IMR-90 (cell line): ENCODE data around the gene IGSF3.

Experiments
- CEBPB ChIP-seq: IDR thresholded peaks from 2 replicates; pipeline ENCODE4 v1.6.1; 2012; ENCODE audit warnings: low read depth, low read length, improper control_type of control experiment
- CTCF ChIP-seq: conservative IDR thresholded peaks from 2 replicates; pipeline ENCODE4 v1.5.1; 2012; ENCODE audit warnings: mild to moderate bottlenecking, low read depth, low read length, improper control_type of control experiment
- MAFK ChIP-seq: IDR thresholded peaks from 2 replicates; pipeline ENCODE4 v1.6.1; 2012; ENCODE audit warnings: low read depth, low read length, improper control_type of control experiment
- POLR2A ChIP-seq: IDR thresholded peaks from 2 replicates; pipeline ENCODE4 v1.6.1; 2012; ENCODE audit warnings: mild to moderate bottlenecking, low read depth, low read length
- RFX5 ChIP-seq: IDR thresholded peaks from 2 replicates; pipeline ENCODE4 v1.8.0; 2012; ENCODE audit warnings: low read depth, mild to moderate bottlenecking, low read length, moderate library complexity

GRCh38 chr1:116674011-116674531, 6.5 kb upstream of the IGSF3 start:
- TF ChIP-seq POLR2A: no peak
- no peak for TF ChIP-seq CTCF
- no peak for TF ChIP-seq RFX5
- TF ChIP-seq CEBPB: no peak
- no peak for TF ChIP-seq MAFK
